AG04450 (cell line): ENCODE data around the gene COMMD4. TPM values are rescaled to one million over a fixed set of nuclear protein-coding genes. Genes with fewer than 3 reads are reported as not detected.
"Not testable (repeated sequence)": the region's sequence is repeated elsewhere in the genome, so short reads cannot be mapped to it uniquely, and the experiment has no call there.

Experiments
- CTCF ChIA-PET: fragments of 300-600, 350-600 bp; formaldehyde crosslinking; extraction: SDS; loops from one replicate; lab custom pipeline; 2022; ENCODE audit warnings: antibody characterized with exemption, inconsistent platforms; lab: Charles Lee
- POLR2A ChIA-PET: fragments of 350-600 bp; formaldehyde crosslinking; extraction: SDS; loops from one replicate; lab custom pipeline; 2021; ENCODE audit warnings: antibody characterized with exemption, inconsistent platforms; lab: Yijun Ruan, JAX
- DNase-seq: peaks from one replicate; pipeline ENCODE4 v3.0.0-alpha.2; 2011; ENCODE audit warnings: low read depth, low spot score
- H3K27ac ChIP-seq: one replicate; pipeline ENCODE4 v1.5.1; 2012; ENCODE audit warnings: low read depth, low read length, control low read depth
- H3K27me3 ChIP-seq: one replicate; pipeline ENCODE4 v1.6.0; 2012; ENCODE audit warnings: low read length; ENCODE audit not compliant: control insufficient read depth, insufficient read depth
- H3K4me3 ChIP-seq: 2 replicates; pipeline ENCODE4 v1.5.1; 2011; ENCODE audit warnings: mild to moderate bottlenecking, low read depth, low read length, control low read depth
- H3K9me3 ChIP-seq: 2 replicates; pipeline ENCODE4 v1.5.1; 2012; ENCODE audit warnings: low read length; ENCODE audit not compliant: control insufficient read depth, insufficient read depth
- polyA plus RNA-seq: library from polyadenylated mRNA; depleted of rRNA; stranded (reverse); fragments of >200 nt; gene quantifications from 2 replicates; pipeline ENCODE4 v1.2.3, GENCODE V29; 2011; rRNA removed
- small RNA-seq: library from RNA; depleted of rRNA; stranded (forward); fragments of <200 nt; gene quantifications from one replicate; pipeline ENCODE3, GENCODE V24; 2012; ENCODE audit warnings: low read depth; ENCODE audit not compliant: insufficient read length
- TF ChIP-seq, protein P1 (sequence below): IDR thresholded peaks from 2 replicates; pipeline ENCODE4 v1.5.1; 2011; ENCODE audit warnings: low read depth, low read length, control low read depth, inconsistent platforms

The COMMD4 gene
- polyA plus RNA-seq, 1 experiment: 52.4 TPM

- TF ChIP-seq, protein P1, sequence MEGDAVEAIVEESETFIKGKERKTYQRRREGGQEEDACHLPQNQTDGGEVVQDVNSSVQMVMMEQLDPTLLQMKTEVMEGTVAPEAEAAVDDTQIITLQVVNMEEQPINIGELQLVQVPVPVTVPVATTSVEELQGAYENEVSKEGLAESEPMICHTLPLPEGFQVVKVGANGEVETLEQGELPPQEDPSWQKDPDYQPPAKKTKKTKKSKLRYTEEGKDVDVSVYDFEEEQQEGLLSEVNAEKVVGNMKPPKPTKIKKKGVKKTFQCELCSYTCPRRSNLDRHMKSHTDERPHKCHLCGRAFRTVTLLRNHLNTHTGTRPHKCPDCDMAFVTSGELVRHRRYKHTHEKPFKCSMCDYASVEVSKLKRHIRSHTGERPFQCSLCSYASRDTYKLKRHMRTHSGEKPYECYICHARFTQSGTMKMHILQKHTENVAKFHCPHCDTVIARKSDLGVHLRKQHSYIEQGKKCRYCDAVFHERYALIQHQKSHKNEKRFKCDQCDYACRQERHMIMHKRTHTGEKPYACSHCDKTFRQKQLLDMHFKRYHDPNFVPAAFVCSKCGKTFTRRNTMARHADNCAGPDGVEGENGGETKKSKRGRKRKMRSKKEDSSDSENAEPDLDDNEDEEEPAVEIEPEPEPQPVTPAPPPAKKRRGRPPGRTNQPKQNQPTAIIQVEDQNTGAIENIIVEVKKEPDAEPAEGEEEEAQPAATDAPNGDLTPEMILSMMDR: no peak
- Histone ChIP-seq H3K4me3 (no peak overlapping the region), H3K9me3 (no peaks in the 10 kb centered on the region), H3K27me3 (no peaks in the 10 kb centered on the region), H3K27ac (no peak overlapping the region)
- DNase-seq: no peak
- ChIA-PET CTCF (no interaction called here), POLR2A (no interaction called here)
Measured at GRCh38 chr15:75371901-75372688, 36.2 kb downstream of the COMMD4 start.

DNA sequence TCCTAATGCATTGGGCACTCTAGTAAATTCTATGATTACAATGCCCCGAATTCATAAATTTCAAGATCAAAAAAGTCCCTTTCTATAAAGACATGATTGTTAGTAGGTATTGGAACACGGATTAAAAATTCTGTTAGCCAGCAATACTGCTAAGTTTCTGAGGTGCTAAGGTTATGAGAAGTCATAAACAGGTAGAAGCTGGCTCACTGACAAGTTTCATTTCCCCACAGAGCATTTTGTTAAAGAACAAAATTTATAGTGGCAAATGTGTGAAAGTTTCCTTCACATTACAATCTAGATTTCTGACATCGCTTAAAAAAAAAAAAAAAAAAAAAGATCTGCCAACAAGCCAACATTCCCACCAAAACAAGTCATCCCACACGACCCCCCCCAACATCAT is 44.9 kb downstream of the COMMD4 start:
- Histone ChIP-seq H3K27me3 (no peaks in the 10 kb centered on the region), H3K4me3 (no peak overlapping the region), H3K9me3 (no peaks in the 10 kb centered on the region), H3K27ac (no peak overlapping the region)
- DNase-seq: no peak
- POLR2A ChIA-PET: no interaction called here
- CTCF ChIA-PET: interaction anchor here (0.7 kb wide), 1 partner anchor 267 kb away, joined by 4 read pairs; no protein-coding TSS in a partner anchor
- TF ChIP-seq, protein P1: no peak

GRCh38 chr15:75383986-75384385 is 48.1 kb downstream of the COMMD4 start:
- CTCF ChIA-PET, DNase-seq, POLR2A ChIA-PET, H3K9me3 ChIP-seq, H3K27ac ChIP-seq, H3K4me3 ChIP-seq, H3K27me3 ChIP-seq: not testable (repeated sequence)

Small RNA genes within 50 kb of the gene (small RNA-seq; reads per million reads assigned to genes)
- gene RN7SL327P: not detected

Other genes with a start within 250 kb of the COMMD4 start
- 2.1 and 3.3 TPM in 2 replicates for gene C15orf39, start 134.2 kb upstream of the COMMD4 start, polyA plus RNA-seq
- gene GOLGA6C, start 77.7 kb upstream of the COMMD4 start, polyA plus RNA-seq: not detected in 2 replicates
- not detected in 2 replicates for gene GOLGA6D, start 53.2 kb upstream of the COMMD4 start, polyA plus RNA-seq
- 1.1 and 2.0 TPM in 2 replicates for gene NEIL1, start 11.0 kb downstream of the COMMD4 start, polyA plus RNA-seq
- 32.5 and 37.9 TPM in 2 replicates for gene MAN2C1, start 32.5 kb downstream of the COMMD4 start, polyA plus RNA-seq
- 27.4 and 28.0 TPM in 2 replicates for gene SIN3A, start 115.6 kb downstream of the COMMD4 start, polyA plus RNA-seq
- 49.6 TPM in 2 replicates for gene PTPN9, start 243.3 kb downstream of the COMMD4 start, polyA plus RNA-seq